Smooth muscle cell (in vitro differentiated cells): ENCODE measurements around the gene CNIH4. TPM values are rescaled to one million over a fixed set of nuclear protein-coding genes. Genes with fewer than 3 reads are reported as not detected.

Source experiments
- DNase-seq: peaks from one replicate; lab custom pipeline; 2025; ENCODE audit not compliant: unreplicated experiment; lab: John Stamatoyannopoulos, UW
- H2AFZ ChIP-seq: fragments of 200-600 bp; sonication (generic); 2 replicates; pipeline ENCODE4 v1.6.0; 2016; ENCODE audit warnings: antibody characterized with exemption, low read depth, mild to moderate bottlenecking
- H3F3A ChIP-seq: fragments of 200-600 bp; sonication (generic); 2 replicates; pipeline ENCODE4 v1.6.0; 2017; ENCODE audit warnings: antibody characterized with exemption, low read depth
- H3K27ac ChIP-seq: fragments of 200-600 bp; sonication (generic); 2 replicates; pipeline ENCODE4 v1.5.1; 2016; ENCODE audit warnings: low read depth, mild to moderate bottlenecking
- H3K27me3 ChIP-seq: fragments of 200-600 bp; sonication (generic); 2 replicates; pipeline ENCODE4 v1.6.1; 2016; ENCODE audit warnings: low read depth, mild to moderate bottlenecking
- H3K36me3 ChIP-seq: fragments of 200-600 bp; sonication (generic); 2 replicates; pipeline ENCODE4 v1.5.1; 2016; ENCODE audit warnings: low read depth
- H3K4me1 ChIP-seq: fragments of 200-600 bp; sonication (generic); 2 replicates; pipeline ENCODE4 v1.5.1; 2016; ENCODE audit warnings: low read depth
- H3K4me2 ChIP-seq: fragments of 200-600 bp; sonication (generic); 2 replicates; pipeline ENCODE4 v1.6.0; 2016; ENCODE audit warnings: mild to moderate bottlenecking
- H3K4me3 ChIP-seq: fragments of 200-600 bp; sonication (generic); 2 replicates; pipeline ENCODE4 v1.5.1; 2016; ENCODE audit warnings: mild to moderate bottlenecking
- H3K79me2 ChIP-seq: fragments of 200-600 bp; sonication (generic); 2 replicates; pipeline ENCODE4 v1.6.0; 2016; ENCODE audit warnings: low read depth, mild to moderate bottlenecking
- H3K9ac ChIP-seq: fragments of 200-600 bp; sonication (generic); 2 replicates; pipeline ENCODE4 v1.6.0; 2016; ENCODE audit warnings: low read depth
- H3K9me3 ChIP-seq: fragments of 200-600 bp; sonication (generic); replicated peaks from 2 replicates; pipeline ENCODE4 v1.5.1; 2016; ENCODE audit warnings: low read depth
- H4K20me1 ChIP-seq: fragments of 200-600 bp; sonication (generic); 2 replicates; pipeline ENCODE4 v1.6.0; 2016; ENCODE audit warnings: low read depth
- WGBS: methylation state at CpG from one replicate; pipeline ENCODE4 v1.1.7; 2016; ENCODE audit warnings: low lambda C conversion rate; 5-methylcytosine and 5-hydroxymethylcytosine counted together
- polyA plus RNA-seq: library from polyadenylated mRNA; unstranded; fragments of >200 nt; fragmentation: Nextera tagmentation; extraction: Ambion mirVana; gene quantifications from 2 replicates; pipeline ENCODE4 v1.2.1, GENCODE V29; 2016
- total RNA-seq: library from RNA; depleted of rRNA; stranded (reverse); fragments of >200 nt; gene quantifications from 2 replicates; pipeline ENCODE4 v1.2.3, GENCODE V29; 2014
- TF ChIP-seq, protein P1 (sequence below): fragments of 200-600 bp; sonication (generic); IDR thresholded peaks from 2 replicates; pipeline ENCODE4 v1.5.1; 2017; ENCODE audit warnings: borderline replicate concordance, mild to moderate bottlenecking, antibody characterized with exemption; ENCODE audit not compliant: insufficient read depth, poor library complexity, severe bottlenecking

Gene CNIH4
- total and polyA plus RNA-seq, 2 experiments from 2014 or later = 61.4 to 125 TPM

DNA sequence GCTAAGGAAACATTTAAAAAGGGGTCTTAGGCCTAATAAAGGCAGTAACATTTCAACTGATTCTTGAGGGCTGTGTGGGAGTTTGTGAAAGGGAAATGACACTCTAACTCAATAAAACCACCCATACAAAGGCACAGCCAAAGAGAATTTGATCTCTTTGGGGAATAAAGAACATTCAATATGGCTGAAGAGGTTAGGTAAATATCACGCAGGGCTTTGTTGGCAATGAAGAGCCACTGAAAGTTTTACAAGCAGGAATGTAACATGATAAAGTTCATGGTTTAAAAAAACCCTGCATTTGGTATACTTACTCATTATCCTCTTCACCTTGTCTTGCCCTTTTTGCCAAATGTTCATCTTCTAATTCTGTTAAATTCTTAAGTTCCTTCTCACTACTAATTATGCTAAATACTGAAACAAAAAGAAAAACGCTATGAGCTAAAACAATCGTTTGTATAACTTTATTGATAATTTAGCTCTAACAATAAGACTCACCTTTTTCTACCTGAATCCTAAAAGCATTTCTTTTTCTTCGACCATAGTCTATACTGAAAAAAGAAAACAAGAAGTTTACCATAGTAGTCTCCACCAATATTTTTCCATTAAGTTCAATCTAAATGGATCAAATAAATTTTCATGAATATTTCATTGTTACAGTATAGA, 39.2 kb upstream of the CNIH4 start:
- no peak overlapping the region for H3K9ac ChIP-seq
- no peaks in the 10 kb centered on the region for H3F3A ChIP-seq
- H3K79me2 ChIP-seq = peaks cover 45% of the 10 kb centered on the region
- H3K36me3 ChIP-seq = peaks cover 3% of the 10 kb centered on the region
- no peaks in the 10 kb centered on the region for H3K27me3 ChIP-seq
- peaks cover 17% of the 10 kb centered on the region for H4K20me1 ChIP-seq
- no peaks in the 10 kb centered on the region for H3K9me3 ChIP-seq
- no peak overlapping the region for H3K4me3 ChIP-seq
- no peaks in the 10 kb centered on the region for H3K4me1 ChIP-seq
- no peak overlapping the region for H2AFZ ChIP-seq
- no peak overlapping the region for H3K27ac ChIP-seq
- 94% methylated on average over 4 of the region's 4 CpGs for WGBS
- no peak for DNase-seq
- no peak overlapping the region for H3K4me2 ChIP-seq
- TF ChIP-seq, protein P1, sequence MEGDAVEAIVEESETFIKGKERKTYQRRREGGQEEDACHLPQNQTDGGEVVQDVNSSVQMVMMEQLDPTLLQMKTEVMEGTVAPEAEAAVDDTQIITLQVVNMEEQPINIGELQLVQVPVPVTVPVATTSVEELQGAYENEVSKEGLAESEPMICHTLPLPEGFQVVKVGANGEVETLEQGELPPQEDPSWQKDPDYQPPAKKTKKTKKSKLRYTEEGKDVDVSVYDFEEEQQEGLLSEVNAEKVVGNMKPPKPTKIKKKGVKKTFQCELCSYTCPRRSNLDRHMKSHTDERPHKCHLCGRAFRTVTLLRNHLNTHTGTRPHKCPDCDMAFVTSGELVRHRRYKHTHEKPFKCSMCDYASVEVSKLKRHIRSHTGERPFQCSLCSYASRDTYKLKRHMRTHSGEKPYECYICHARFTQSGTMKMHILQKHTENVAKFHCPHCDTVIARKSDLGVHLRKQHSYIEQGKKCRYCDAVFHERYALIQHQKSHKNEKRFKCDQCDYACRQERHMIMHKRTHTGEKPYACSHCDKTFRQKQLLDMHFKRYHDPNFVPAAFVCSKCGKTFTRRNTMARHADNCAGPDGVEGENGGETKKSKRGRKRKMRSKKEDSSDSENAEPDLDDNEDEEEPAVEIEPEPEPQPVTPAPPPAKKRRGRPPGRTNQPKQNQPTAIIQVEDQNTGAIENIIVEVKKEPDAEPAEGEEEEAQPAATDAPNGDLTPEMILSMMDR = no peak

GRCh38 chr1:224321706-224322105, 35.0 kb upstream of the CNIH4 start:
- Histone ChIP-seq H3K27me3 (no peaks in the 10 kb centered on the region), H3K36me3 (peaks cover 3% of the 10 kb centered on the region), H3K27ac (no peak overlapping the region), H3K9me3 (no peaks in the 10 kb centered on the region), H3K4me3 (no peak overlapping the region), H3F3A (no peaks in the 10 kb centered on the region), H4K20me1 (peaks cover 20% of the 10 kb centered on the region), H3K79me2 (peaks cover 76% of the 10 kb centered on the region), H3K4me2 (no peak overlapping the region), H2AFZ (no peak overlapping the region), H3K9ac (no peak overlapping the region), H3K4me1 (no peaks in the 10 kb centered on the region)
- 98% methylated on average over 2 of the region's 2 CpGs for WGBS
- no peak for DNase-seq
- TF ChIP-seq, protein P1 = no peak

DNA sequence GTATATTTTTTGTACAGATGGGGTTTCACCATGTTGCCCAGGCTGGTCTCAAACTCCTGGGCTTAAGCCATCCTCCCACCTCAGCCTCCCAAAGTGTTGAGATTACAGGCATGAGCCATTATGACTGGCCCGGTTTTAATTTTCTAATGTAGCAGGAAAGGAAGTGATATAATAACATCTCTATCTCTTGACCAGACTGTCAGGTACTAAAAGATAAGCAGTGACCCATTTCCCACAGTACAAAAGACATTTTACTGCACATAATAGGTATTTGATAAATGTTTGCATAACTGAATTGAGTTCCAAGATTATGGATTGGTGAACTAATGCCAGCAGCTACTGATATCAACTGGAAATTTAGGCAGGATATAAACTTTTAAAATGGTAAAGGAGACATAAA, 30.7 kb upstream of the CNIH4 start:
- WGBS = 97% methylated on average over 1 of the region's 1 CpG
- Histone ChIP-seq H3K9ac (no peak overlapping the region), H2AFZ (no peak overlapping the region), H3K4me2 (no peak overlapping the region), H3K4me1 (peaks cover 15% of the 10 kb centered on the region), H3K79me2 (peaks cover 78% of the 10 kb centered on the region), H3K27ac (no peak overlapping the region), H3F3A (no peaks in the 10 kb centered on the region), H3K9me3 (no peaks in the 10 kb centered on the region), H4K20me1 (peaks cover 12% of the 10 kb centered on the region), H3K27me3 (no peaks in the 10 kb centered on the region), H3K4me3 (no peak overlapping the region), H3K36me3 (no peaks in the 10 kb centered on the region)
- DNase-seq = no peak
- TF ChIP-seq, protein P1 = no peak

GRCh38 chr1:224328644-224329043, 28.0 kb upstream of the CNIH4 start:
- Histone ChIP-seq H3K4me3 (peak overlapping the region; percentile 77), H3K9ac (no peak overlapping the region)

More at GRCh38 chr1:224328644-224329043, 28.0 kb upstream of the CNIH4 start:
- Histone ChIP-seq H3K79me2 (peaks cover 57% of the 10 kb centered on the region), H2AFZ (no peak overlapping the region), H3K4me1 (peaks cover 15% of the 10 kb centered on the region), H3K27ac (no peak overlapping the region), H3K36me3 (no peaks in the 10 kb centered on the region), H3K4me2 (peak overlapping the region; percentile 97), H4K20me1 (peaks cover 10% of the 10 kb centered on the region), H3K9me3 (no peaks in the 10 kb centered on the region), H3F3A (no peaks in the 10 kb centered on the region), H3K27me3 (no peaks in the 10 kb centered on the region)
- no peak for DNase-seq
- WGBS = 94% methylated on average over 6 of the region's 6 CpGs
- TF ChIP-seq, protein P1 = no peak
